GM18951 (cell line): Measurements from ENCODE around the gene SLAMF1.
"Not testable (repeated sequence)": the region's sequence is repeated elsewhere in the genome, so short reads cannot be mapped to it uniquely, and the experiment has no call there.

Experiments used
- POLR2A ChIP-seq: IDR thresholded peaks from 4 replicates; pipeline ENCODE4 v1.6.1; 2011; ENCODE audit warnings: mild to moderate bottlenecking; ENCODE audit not compliant: insufficient read length, insufficient read depth; ENCODE audit errors: extremely low read depth
- in situ Hi-C: fragments of 300-500 bp; cut with MboI; formaldehyde crosslinking; loops from one replicate; pipeline ENCODE4 v1.12.0; 2022; ENCODE audit warnings: low sequenced_read_pairs, mixed read lengths, inconsistent platforms; ENCODE audit not compliant: unreplicated experiment

The SLAMF1 gene

DNA sequence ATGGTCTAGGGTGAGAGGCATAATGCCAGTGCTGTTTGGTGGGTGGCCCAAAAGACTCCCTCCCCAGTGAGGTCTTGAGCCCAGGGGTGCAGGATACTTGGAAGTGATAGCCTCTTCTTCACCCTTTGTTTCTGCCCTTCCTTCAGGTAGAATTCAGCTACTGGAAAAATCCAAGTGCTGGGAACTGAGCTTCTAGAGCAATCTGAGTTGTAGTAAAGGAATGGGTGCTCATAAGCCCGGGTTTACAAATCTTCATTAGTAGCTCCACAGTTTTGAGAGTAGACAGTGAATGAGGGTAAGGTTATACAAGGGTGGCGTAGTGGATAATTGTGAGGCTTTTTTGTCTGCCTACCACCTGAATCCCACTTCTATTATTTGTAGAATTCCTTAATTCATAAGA, 38.3 kb downstream of the SLAMF1 start:
- in situ Hi-C loops = loop anchor here (5.0 to 25.0 kb wide), 3 partner anchors 61 to 521 kb away; partner anchors contain the start of genes IGSF8 and KCNJ9
- no peak for TF ChIP-seq POLR2A

DNA sequence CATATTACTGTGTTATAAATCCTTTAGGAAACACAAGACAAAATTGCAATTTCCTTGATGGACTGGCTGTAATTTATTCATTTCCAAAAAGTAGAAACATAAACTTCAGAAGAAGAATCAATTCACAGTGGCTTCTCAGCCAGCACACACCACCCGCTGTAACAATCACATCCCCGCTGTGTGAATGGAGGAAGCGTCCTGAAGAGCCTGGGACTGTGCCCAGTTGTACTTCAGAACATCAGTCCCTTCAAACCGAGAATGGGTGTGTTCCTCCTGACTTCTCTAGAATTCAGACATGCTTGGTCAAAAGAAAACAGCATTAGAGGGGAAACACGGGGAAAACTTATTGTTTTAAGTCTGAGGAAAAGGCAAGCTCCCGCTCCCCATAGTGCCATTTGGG, 38.8 kb downstream of the SLAMF1 start:
- in situ Hi-C loops = loop anchor here (5.0 to 25.0 kb wide), 3 partner anchors 61 to 521 kb away; partner anchors contain the start of genes IGSF8 and KCNJ9
- TF ChIP-seq POLR2A = no peak

- TF ChIP-seq POLR2A = peak; percentile 1
- in situ Hi-C loops = loop anchor here (5.0 to 25.0 kb wide), 3 partner anchors 60 to 520 kb away; partner anchors contain the start of genes IGSF8 and KCNJ9
These were observed 39.2 kb downstream of the SLAMF1 start for GRCh38 chr1:160607672-160608032.

DNA sequence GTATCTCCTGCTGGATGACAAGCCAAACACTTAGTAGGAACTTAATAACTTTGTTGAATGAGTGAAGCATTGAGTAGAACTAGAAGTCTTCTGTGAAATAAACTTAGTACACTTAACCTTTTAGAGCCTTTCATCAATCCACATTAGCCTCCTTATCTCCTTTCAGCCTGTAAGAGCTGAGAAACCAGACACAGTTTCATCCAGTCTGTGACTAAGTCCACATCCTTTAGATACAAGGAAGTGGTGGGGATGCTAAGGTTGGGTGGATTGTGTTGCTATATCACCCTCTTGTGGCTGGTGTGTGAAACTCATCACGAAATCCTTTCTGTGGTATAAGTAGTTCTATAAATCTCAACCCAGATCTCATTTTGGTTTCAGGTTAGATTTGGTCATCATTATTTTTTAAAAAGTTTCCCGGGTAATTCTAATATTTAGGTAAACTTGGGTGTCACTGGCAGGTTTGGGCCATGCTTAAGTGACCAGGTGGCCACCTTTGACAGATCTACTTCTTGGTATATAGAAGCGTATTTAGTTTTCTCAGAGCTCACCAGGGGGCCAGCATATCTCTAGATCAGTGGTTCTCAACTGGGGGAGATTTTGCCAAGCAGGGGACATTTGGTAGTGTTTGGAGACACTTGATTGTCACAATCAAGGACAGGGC, 39.7 kb downstream of the SLAMF1 start:
- TF ChIP-seq POLR2A = no peak
- in situ Hi-C loops = loop anchor here (5.0 to 25.0 kb wide), 3 partner anchors 60 to 520 kb away; partner anchors contain the start of genes IGSF8 and KCNJ9

DNA sequence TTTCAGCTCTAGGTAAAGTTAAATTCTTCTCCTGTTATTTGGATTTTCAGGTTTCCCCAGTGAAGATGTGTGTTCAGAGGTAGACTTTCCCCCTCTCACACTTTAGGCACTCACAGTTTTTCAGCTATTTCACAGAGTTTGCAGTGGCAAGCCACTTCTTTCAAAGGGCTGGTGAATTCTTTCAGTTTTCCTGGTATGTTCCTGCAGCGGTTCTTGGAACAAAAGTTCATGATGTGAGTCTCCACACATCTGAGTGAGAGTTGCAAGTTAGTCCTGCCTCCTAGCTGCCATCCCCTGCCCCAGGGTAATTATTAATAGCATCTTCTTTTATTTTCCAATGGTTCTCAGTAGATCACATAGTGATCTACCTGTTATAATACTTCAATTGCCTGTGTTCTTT, 40.2 kb downstream of the SLAMF1 start:
- in situ Hi-C loops = loop anchor here (5.0 to 25.0 kb wide), 3 partner anchors 59 to 519 kb away; partner anchors contain the start of genes IGSF8 and KCNJ9

GRCh38 chr1:160605792-160606479, 40.9 kb downstream of the SLAMF1 start:
- no peak for TF ChIP-seq POLR2A
- in situ Hi-C loops = loop anchor here (5.0 to 25.0 kb wide), 3 partner anchors 59 to 519 kb away; partner anchors contain the start of genes IGSF8 and KCNJ9

More for the DNA sequence above, 40.2 kb downstream of the SLAMF1 start:
- no peak for TF ChIP-seq POLR2A

DNA sequence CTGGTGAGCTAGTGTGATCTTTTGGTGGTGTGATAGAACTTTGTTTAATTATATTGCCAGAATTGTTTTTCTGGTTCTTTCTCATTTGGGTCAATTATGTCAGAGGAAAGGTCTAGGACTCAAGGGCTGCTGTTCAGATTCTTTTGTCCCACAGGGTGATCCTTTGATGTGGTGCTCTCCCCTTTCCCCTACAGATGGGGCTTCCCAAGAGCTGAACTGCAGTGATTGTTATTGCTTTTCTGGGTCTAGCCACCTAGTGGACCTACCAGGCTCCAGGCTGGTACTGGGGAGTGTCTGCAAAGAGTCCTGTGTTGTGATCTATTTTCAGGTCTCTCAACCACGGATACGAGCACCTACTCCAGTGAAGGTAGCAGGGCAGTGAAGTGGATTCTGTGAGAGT, 41.6 kb downstream of the SLAMF1 start:
- TF ChIP-seq POLR2A = no peak
- in situ Hi-C loops = loop anchor here (5.0 to 25.0 kb wide), 3 partner anchors 58 to 518 kb away; partner anchors contain the start of genes IGSF8 and KCNJ9

DNA sequence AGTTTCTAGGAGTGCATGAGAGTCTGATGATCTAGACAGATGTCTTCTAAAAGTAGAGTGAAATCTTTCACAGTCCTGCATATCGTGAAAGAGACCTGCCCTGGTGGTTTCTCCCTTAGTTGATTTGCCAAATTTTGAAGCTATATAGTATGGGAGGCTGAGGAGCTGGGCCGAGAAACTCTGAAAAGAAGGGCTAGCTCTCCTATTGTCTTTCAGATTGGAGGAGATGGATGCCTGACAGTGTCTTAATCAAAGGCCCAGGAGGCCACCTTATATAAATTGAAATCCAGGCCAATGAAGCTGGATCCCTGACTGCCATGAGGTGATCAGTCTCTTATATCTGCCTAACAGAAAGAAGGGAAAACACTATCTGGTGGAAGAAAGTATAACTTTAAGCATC, 49.1 kb downstream of the SLAMF1 start:
- in situ Hi-C loops = no loop called here
- no peak for TF ChIP-seq POLR2A

DNA sequence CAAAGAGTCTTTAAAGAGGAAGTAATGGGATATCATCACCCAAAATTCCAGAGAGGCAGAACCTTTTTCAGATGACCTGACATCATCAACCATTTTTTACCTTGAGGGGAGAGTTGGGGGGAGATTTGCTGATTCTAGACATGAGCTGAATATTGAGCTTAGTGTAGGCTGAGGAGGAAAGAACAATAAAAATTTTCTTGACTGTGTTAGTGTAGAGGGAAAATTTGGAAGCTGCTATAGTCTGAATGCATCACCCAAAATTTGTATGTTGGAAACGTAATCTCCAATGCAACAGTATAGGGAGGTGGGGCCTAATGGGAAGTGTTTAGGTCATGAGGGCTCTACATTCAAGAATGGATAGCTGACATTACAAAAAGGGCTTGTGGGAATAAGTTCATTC, 49.8 kb downstream of the SLAMF1 start:
- TF ChIP-seq POLR2A = no peak
- in situ Hi-C loops = no loop called here

DNA sequence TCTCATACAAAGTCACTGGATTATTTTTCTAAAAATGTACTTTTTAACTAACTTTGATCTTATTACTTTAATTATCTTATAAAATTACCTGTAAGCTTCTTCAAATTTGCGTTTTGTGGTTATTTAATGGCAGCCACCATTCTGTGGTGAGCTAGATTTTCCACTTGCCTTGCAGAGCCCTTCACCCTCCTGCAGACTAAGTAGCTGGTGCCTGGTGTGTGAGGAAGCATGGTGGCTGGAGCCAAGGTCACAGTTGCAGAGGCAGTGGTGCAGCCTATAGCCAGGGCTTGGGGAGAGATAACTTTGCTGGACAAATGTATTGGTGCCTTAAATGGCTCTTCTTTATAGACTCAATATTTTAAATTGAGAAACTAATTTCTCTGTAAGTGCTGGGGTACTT, 56.4 kb downstream of the SLAMF1 start:
- TF ChIP-seq POLR2A = no peak
- in situ Hi-C loops = no loop called here

- in situ Hi-C loops = no loop called here
- TF ChIP-seq POLR2A = no peak
These were observed 58.4 kb downstream of the SLAMF1 start for GRCh38 chr1:160588468-160588867.

GRCh38 chr1:160584784-160585183, 62.1 kb downstream of the SLAMF1 start:
- no peak for TF ChIP-seq POLR2A
- in situ Hi-C loops = no loop called here

DNA sequence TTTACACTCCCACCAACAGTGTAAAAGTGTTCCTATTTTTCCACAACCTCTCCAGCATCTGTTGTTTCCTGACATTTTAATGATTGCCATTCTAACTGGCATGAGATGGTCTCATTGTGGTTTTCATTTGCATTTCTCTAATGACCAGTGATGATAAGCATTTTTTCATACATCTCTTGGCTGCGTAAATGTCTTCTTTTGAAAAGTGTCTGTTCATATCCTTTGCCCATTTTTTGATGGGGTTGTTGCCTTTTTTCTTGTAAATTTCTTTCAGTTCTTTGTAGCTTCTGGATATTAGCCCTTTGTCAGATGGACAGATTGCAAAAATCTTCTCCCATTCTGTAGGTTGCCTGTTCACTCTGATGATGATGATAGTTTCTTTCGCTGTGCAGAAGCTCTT, 63.9 kb downstream of the SLAMF1 start:
- in situ Hi-C loops = not testable (repeated sequence)

DNA sequence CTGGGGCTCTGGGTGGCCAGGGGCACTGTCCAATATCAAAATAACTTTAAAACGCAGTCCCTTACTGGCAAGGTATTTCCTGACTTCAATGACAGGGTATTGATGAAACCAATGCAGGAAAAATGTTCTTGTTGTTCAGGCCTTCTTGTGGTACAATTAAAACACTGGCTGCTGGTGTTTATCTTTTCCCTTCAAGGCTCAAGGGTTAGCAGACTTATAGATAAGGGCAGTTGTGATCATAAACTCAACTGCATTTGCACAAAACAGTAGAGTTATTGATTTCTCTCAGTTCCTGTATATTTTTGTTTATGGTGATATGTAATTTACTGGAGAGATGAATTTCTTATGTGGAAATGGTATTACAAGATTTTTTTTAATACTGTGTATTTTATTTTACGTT, 64.9 kb downstream of the SLAMF1 start:
- no peak for TF ChIP-seq POLR2A
- in situ Hi-C loops = no loop called here
